ENCODE measurements around the gene MT1B. TPM values are rescaled to one million over a fixed set of nuclear protein-coding genes. Genes with fewer than 3 reads are reported as not detected.

The MT1B gene
- total RNA-seq, 1 donor from 2014 or later: not detected

- no peak within 1 kb of the TSS for H3K4me3 Mint-ChIP-seq (ENCODE audit: unreplicated experiment)
- no peak for FAIRE-seq
Observed at GRCh38 chr16:56669005-56669839, 17.5 kb downstream of the MT1B start, which contains the start of gene MT1H. Gene MT1H, plus strand, starts transcription at chr16:56669814. Its CDS starts 71 bp downstream, at chr16:56669885.

DNA sequence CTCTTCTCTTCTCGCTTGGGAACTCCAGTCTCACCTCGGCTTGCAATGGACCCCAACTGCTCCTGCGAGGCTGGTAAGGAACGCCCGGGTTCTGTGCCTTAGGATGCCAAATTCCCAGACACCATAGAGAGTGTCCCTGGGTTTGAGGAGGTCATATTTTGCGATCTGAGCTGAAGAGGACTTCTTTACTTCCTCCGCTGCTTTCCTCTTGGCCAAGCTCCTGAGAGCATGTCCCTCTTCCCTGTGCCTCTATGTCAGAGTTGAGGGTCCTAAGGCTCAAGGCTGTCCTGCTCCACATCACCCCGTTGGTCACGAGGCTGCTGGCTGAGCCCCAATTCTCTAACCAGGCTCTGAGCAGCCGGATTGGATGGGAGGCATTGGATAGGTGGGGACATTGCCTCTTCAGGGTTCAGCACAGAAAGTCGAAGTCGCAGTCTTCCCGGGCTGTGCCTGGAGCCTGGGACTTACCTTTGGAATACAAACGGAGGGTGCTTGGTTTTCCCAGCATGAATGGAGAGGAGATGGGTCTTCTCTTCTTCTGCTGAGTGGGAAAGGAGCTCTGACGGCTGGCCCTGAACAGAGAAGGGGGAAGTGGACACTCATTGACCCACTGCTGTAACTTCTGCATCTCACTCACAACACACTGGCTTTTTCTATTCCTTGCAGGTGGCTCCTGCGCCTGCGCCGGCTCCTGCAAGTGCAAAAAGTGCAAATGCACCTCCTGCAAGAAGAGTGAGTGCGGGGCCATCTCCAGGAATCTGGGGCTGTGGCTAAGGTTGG, 18.3 kb downstream of the MT1B start:
- peak; percentile 70 for TF ChIP-seq EZH2 (IDR thresholded peaks at IDR 0.05; ENCODE audit: insufficient read depth, low read length)
- TF ChIP-seq, protein P1, sequence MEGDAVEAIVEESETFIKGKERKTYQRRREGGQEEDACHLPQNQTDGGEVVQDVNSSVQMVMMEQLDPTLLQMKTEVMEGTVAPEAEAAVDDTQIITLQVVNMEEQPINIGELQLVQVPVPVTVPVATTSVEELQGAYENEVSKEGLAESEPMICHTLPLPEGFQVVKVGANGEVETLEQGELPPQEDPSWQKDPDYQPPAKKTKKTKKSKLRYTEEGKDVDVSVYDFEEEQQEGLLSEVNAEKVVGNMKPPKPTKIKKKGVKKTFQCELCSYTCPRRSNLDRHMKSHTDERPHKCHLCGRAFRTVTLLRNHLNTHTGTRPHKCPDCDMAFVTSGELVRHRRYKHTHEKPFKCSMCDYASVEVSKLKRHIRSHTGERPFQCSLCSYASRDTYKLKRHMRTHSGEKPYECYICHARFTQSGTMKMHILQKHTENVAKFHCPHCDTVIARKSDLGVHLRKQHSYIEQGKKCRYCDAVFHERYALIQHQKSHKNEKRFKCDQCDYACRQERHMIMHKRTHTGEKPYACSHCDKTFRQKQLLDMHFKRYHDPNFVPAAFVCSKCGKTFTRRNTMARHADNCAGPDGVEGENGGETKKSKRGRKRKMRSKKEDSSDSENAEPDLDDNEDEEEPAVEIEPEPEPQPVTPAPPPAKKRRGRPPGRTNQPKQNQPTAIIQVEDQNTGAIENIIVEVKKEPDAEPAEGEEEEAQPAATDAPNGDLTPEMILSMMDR (IDR thresholded peaks at IDR 0.05; ENCODE audit: insufficient read depth, low read depth, low read length): no peak
- FAIRE-seq (no peak), DNase-seq (ENCODE audit: low read depth) (no peak)
- Histone ChIP-seq H3K27me3 (ENCODE audit: insufficient read depth, low read length) (peaks cover 90% of the 10 kb centered on the region), H3K27ac (ENCODE audit: low read depth, low read length) (no peak overlapping the region), H3K9ac (ENCODE audit: low read length) (no peak overlapping the region), H3K4me2 (ENCODE audit: low read length) (no peak overlapping the region), H2AFZ (ENCODE audit: low read depth, low read length) (no peak overlapping the region), H3K9me3 (ENCODE audit: insufficient read depth, low read depth, low read length) (peaks cover 2% of the 10 kb centered on the region), H4K20me1 (ENCODE audit: insufficient read depth, low read length) (peaks cover 4% of the 10 kb centered on the region), H3K79me2 (ENCODE audit: insufficient read depth, low read length) (no peaks in the 10 kb centered on the region), H3K4me3 (ENCODE audit: insufficient read depth, low read depth, low read length) (no peak overlapping the region), H3K4me1 (ENCODE audit: insufficient read depth, low read length) (peaks cover 5% of the 10 kb centered on the region), H3K36me3 (ENCODE audit: insufficient read depth, low read length) (no peaks in the 10 kb centered on the region)
- peaks cover 96% of the 10 kb centered on the region for H3K27me3 Mint-ChIP-seq (ENCODE audit: low read depth, unreplicated experiment)
- no peak overlapping the region for H3K4me3 Mint-ChIP-seq (ENCODE audit: unreplicated experiment)
- peaks cover 11% of the 10 kb centered on the region for H3K9me3 Mint-ChIP-seq (ENCODE audit: unreplicated experiment)
- H3K36me3 Mint-ChIP-seq (ENCODE audit: low read depth, unreplicated experiment): peaks cover 2% of the 10 kb centered on the region
- peaks cover 4% of the 10 kb centered on the region for H3K4me1 Mint-ChIP-seq (ENCODE audit: low read depth, unreplicated experiment)
- no peak overlapping the region for H3K27ac Mint-ChIP-seq (ENCODE audit: unreplicated experiment)

More at GRCh38 chr16:56669005-56669839, 17.5 kb downstream of the MT1B start, which contains the start of gene MT1H:
- Histone ChIP-seq H3K9me3 (ENCODE audit: insufficient read depth, low read depth, low read length) (peaks cover 2% of the 10 kb centered on the region), H3K79me2 (ENCODE audit: insufficient read depth, low read length) (no peaks in the 10 kb centered on the region), H3K4me1 (ENCODE audit: insufficient read depth, low read length) (peaks cover 5% of the 10 kb centered on the region), H3K4me3 (ENCODE audit: insufficient read depth, low read depth, low read length) (no peak within 1 kb of the TSS), H3K9ac (ENCODE audit: low read length) (no peak within 1 kb of the TSS), H4K20me1 (ENCODE audit: insufficient read depth, low read length) (peaks cover 4% of the 10 kb centered on the region), H2AFZ (ENCODE audit: low read depth, low read length) (no peak within 1 kb of the TSS), H3K27ac (ENCODE audit: low read depth, low read length) (no peak within 1 kb of the TSS), H3K4me2 (ENCODE audit: low read length) (no peak within 1 kb of the TSS), H3K36me3 (ENCODE audit: insufficient read depth, low read length) (no peaks in the 10 kb centered on the region), H3K27me3 (ENCODE audit: insufficient read depth, low read length) (peaks cover 96% of the 10 kb centered on the region)
- Mint-ChIP-seq H3K27me3 (ENCODE audit: low read depth, unreplicated experiment) (peaks cover 97% of the 10 kb centered on the region), H3K27ac (ENCODE audit: unreplicated experiment) (no peak within 1 kb of the TSS), H3K9me3 (ENCODE audit: unreplicated experiment) (peaks cover 11% of the 10 kb centered on the region), H3K4me1 (ENCODE audit: low read depth, unreplicated experiment) (peaks cover 4% of the 10 kb centered on the region), H3K36me3 (ENCODE audit: low read depth, unreplicated experiment) (peaks cover 2% of the 10 kb centered on the region)
- TF ChIP-seq, protein P1 (IDR thresholded peaks at IDR 0.05; ENCODE audit: insufficient read depth, low read depth, low read length): no peak
- TF ChIP-seq EZH2 (IDR thresholded peaks at IDR 0.05; ENCODE audit: insufficient read depth, low read length): peak; percentile 92
- no peak for DNase-seq (ENCODE audit: low read depth)
